Activated CD8-positive, alpha-beta memory T cell treated with anti-CD3 and anti-CD28 coated beads for 48 hours (primary cell): ENCODE measurements around the gene S100A12.
"Not testable (repeated sequence)": the region's sequence is repeated elsewhere in the genome, so short reads cannot be mapped to it uniquely, and the experiment has no call there.

Source experiments
- DNase-seq, 3 experiments: peaks; one replicate each; pipeline ENCODE4 v3.0.0-alpha.2; 2020; ENCODE audit warnings: low read depth in 2 of 3, low spot score in 2 of 3

The S100A12 gene

GRCh38 chr1:153375511-153375910 lies at the start of gene S100A12:
Gene S100A12, minus strand, starts transcription at chr1:153375621. Its CDS starts 1,029 bp downstream, at chr1:153374592.
- no peak for DNase-seq

GRCh38 chr1:153422450-153423068 lies 47.1 kb upstream of the S100A12 start:
- peak in 2 of 3 experiments; percentile 41 to 52 for DNase-seq

- DNase-seq: no peak
These were observed 44.9 kb upstream of the S100A12 start for GRCh38 chr1:153420306-153420705.

GRCh38 chr1:153419436-153419793 lies 44.0 kb upstream of the S100A12 start:
- not testable (repeated sequence) for DNase-seq

- not testable (repeated sequence) for DNase-seq
These were observed 43.5 kb upstream of the S100A12 start for GRCh38 chr1:153418758-153419435.

GRCh38 chr1:153417136-153417888 lies 41.9 kb upstream of the S100A12 start:
- no peak for DNase-seq

GRCh38 chr1:153415850-153416570 lies 40.6 kb upstream of the S100A12 start, which contains the start of gene S100A7A:
Gene S100A7A, plus strand, starts transcription at chr1:153416520. Its CDS starts 1,563 bp downstream, at chr1:153418083.
- DNase-seq: no peak

- not testable (repeated sequence) for DNase-seq
These were observed 38.5 kb upstream of the S100A12 start for GRCh38 chr1:153413961-153414360.

GRCh38 chr1:153407274-153407673 lies 31.9 kb upstream of the S100A12 start:
- DNase-seq: not testable (repeated sequence)

- DNase-seq: not testable (repeated sequence)
These were observed 30.6 kb upstream of the S100A12 start for GRCh38 chr1:153405825-153406599.

GRCh38 chr1:153404768-153405167 lies 29.3 kb upstream of the S100A12 start:
- peak; percentile 16 to 48 (median 19) for DNase-seq

GRCh38 chr1:153404086-153404635 lies 28.7 kb upstream of the S100A12 start:
- DNase-seq: no peak

- DNase-seq: no peak
These were observed 28.1 kb upstream of the S100A12 start for GRCh38 chr1:153403421-153404085.

- DNase-seq: no peak
These were observed 26.8 kb upstream of the S100A12 start for GRCh38 chr1:153402226-153402625.

GRCh38 chr1:153401461-153401860 lies 26.0 kb upstream of the S100A12 start:
- DNase-seq: no peak

- DNase-seq: no peak
These were observed 24.8 kb upstream of the S100A12 start for GRCh38 chr1:153400244-153400643.

GRCh38 chr1:153399401-153400055 lies 24.1 kb upstream of the S100A12 start:
- no peak for DNase-seq

GRCh38 chr1:153397924-153398651 lies 22.7 kb upstream of the S100A12 start:
- DNase-seq: no peak
